Measurements from ENCODE around the gene UXS1.

Gene UXS1

GRCh38 chr2:106073678-106074406 lies 120.3 kb downstream of the UXS1 start:
- no peak for DNase-seq

GRCh38 chr2:106070181-106070580 lies 123.9 kb downstream of the UXS1 start:
- DNase-seq = no peak

DNA sequence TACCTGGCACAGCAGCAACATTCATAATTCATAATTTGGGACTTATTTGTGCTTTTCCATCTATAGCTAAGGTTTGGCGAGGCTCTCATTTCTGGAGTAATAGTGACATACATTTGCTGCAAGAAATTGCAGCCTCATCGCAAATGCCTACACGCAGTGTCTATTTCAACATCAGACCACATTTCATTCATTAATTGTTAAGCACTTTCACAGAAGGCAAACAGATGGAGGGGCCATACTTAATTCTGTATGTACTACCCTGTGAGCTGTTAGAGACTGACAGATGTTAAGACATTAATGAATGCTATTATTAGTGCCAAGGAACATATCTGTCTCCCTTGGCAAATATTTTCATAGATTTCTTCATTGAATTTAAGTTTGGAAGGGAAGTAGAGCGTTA lies 125.7 kb downstream of the UXS1 start:
- DNase-seq = no peak

- DNase-seq = no peak
Observed at GRCh38 chr2:106065983-106066820, 127.9 kb downstream of the UXS1 start.

DNA sequence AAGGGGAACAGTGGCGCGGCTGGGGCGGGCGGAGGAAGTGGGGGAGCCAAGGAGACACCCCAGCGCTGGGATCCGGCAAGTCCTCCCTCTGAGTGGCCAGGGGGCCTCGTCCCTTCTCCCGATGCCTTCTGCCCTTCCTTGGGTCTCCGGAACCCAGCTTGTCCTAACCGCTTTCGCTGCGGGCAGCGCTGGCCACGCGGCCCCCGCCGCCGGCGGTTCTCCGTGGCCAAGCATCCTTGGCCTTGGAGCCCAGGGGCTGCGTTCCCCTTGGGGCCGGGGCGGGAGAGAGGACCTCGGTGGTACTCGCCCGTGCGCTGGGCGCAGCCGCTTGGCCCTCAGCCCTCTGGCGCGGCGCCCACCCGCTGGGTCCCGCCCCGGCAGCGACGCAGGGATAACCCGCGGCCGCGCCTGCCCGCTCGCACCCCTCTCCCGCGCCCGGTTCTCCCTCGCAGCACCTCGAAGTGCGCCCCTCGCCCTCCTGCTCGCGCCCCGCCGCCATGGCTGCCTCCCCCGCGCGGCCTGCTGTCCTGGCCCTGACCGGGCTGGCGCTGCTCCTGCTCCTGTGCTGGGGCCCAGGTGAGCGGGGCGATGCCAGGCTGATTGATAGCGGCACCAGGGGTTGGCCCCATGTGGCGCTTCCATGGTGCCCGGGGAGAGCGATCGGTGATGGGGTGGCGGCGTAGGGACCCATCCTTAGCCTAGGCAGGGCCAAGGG lies 128.7 kb downstream of the UXS1 start:
- no peak for DNase-seq

- no peak for DNase-seq
Observed at GRCh38 chr2:106063181-106063580, 130.9 kb downstream of the UXS1 start.

DNA sequence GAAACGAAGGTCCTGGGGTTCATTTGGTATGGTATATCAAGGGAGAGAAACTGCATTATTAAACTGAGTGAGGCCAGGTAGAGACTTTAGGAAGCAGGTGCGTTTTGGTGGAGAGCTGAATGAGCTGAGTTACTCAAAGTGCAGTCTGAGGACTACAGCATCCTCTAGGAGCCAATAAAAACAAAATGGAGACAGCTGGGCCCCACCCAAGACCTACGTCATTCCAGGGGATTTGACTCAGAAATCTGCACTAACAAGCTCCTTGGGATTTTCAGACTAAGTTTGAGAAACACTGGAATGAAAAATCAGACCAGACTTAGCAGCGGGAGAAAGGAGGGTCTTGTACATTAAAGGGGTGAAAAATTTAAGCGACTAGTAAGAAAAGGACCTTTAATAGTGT lies 131.5 kb downstream of the UXS1 start:
- no peak for DNase-seq

DNA sequence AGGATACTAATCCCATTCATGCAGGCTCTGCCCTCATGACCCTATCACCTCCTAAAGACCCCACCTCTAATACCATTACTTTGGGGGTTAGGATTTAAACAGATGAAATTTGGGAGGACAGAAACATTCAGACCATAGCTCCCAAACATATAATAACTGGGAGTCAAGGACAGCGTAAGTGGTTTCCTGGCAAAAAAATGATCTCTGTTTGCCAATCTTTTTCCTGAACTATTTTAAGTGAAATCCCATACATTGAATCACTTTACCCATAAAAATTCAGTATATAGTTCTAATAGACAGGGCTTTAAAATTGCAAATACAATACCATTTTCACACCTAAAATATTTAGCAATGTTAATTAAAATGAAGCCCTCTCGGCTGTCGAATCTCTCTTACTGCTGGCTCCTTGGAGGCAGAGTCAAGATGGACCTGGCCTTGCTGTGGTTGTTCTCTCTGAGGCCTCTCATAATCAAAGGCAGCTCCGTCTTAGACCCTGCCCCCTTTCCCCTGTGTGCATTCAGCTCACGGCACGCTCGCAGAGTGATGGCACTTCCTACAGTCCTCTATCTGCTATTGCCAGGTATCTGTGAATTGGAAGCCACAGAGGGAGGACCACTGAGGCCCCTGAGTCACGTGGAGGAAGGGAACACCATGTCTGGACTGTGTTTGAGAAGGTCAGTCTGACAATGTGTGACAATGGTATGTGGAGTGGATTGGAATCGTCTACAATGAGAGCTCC lies 132.3 kb downstream of the UXS1 start:
- DNase-seq = no peak

GRCh38 chr2:106059416-106060065 lies 134.6 kb downstream of the UXS1 start:
- DNase-seq = no peak

DNA sequence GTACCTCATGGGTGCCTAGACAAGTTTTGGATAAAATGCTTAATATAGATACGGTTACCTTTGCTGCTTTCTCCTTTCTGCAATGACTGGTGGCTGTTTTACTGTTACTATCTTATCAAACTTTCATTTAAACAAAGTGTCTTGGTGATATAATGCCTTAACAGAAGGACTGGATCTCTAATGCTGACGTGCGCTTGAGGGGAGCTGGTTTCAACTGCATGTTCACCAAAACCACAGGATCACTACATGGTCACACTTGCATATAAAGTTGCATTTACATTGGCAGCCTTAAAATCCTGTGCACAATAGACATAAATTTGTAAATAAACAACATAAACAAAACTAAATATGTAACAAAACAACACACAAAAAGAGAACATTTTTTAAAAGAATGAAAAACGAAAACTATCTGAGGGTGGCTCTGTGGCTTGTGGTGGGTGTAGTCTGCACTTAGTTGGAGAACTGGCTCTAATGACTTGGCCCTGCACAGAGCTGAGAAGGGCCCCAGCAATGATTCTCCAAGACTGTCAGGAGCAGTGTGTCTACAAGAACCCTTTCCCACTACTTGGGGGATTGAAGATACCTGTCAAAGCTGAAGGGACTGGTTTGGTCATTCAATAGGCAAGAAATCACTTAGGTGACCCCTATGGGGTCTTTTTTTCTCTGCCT lies 135.5 kb downstream of the UXS1 start:
- no peak for DNase-seq

GRCh38 chr2:106057206-106057605 lies 136.9 kb downstream of the UXS1 start:
- DNase-seq = no peak

DNA sequence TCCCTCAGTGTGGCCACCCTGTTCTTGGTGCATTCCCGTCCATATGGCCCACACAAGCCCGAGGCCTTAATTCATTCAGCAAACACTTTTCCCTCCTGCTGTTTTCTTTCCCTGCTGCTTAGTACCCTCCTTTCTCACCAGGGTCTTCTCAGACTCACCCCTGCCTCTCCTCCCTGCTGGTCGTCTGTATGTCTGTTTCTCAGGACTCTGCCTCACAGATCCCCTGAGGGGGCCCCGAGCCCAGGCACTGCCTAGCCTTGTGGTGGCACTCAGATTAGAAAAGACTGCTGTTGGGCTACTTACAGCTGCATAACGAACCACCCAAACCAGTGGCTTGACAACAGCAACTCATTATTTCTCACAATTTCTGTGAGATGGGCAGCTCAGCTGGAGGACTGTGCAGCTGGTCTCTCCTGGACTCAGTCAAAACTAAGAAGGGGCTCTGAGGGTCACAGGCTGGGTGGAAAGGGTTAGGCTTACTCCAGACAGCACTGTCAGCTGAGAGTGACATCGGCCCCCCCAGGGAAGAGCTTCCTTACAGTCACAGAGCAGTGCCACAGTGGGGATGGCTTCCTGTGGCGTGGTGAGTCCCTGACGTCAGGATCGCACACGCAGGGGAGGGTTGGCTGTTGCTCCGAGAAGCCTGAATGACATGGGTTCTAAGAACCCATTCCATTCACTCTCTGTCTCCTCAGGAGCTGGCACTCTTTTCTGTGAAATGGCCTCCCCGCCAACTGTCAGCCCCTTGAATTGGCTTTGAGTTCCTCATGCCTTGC lies 139.0 kb downstream of the UXS1 start:
- DNase-seq = no peak

GRCh38 chr2:106054321-106054720 lies 139.8 kb downstream of the UXS1 start:
- DNase-seq = no peak

- DNase-seq = no peak
Observed at GRCh38 chr2:106053581-106053980, 140.5 kb downstream of the UXS1 start.

- DNase-seq = no peak
Observed at GRCh38 chr2:106053116-106053515, 141.0 kb downstream of the UXS1 start.

DNA sequence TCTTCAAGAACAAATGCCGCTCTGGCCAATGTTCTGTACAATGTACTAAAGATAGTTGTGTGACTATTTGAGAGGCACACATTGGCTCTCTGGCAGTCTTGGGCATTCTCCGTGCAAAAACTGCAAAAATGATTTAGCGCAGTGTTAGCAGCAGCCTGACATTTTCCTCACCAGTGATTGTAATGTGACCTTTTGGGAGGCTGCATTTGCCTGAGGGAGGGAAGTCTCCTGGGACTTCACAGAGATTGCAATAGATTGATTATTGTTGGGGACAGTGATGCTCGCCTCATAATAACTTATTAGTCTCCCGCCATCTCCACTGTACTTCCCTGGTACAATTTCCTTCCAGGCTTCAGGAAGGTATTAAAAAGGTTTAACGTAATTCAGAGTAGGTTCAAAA lies 149.2 kb downstream of the UXS1 start:
- DNase-seq = no peak

GRCh38 chr2:106044021-106044420 lies 150.1 kb downstream of the UXS1 start:
- DNase-seq = no peak
